Kidney capillary endothelial cell (primary cell): ENCODE data around the gene BRF1.
"Not testable (repeated sequence)": the region's sequence is repeated elsewhere in the genome, so short reads cannot be mapped to it uniquely, and the experiment has no call there.

ENCODE experiments used
- DNase-seq: peaks from one replicate; pipeline ENCODE4 v3.0.0-alpha.2; 2018; ENCODE audit warnings: low spot score

BRF1 gene, protein sequence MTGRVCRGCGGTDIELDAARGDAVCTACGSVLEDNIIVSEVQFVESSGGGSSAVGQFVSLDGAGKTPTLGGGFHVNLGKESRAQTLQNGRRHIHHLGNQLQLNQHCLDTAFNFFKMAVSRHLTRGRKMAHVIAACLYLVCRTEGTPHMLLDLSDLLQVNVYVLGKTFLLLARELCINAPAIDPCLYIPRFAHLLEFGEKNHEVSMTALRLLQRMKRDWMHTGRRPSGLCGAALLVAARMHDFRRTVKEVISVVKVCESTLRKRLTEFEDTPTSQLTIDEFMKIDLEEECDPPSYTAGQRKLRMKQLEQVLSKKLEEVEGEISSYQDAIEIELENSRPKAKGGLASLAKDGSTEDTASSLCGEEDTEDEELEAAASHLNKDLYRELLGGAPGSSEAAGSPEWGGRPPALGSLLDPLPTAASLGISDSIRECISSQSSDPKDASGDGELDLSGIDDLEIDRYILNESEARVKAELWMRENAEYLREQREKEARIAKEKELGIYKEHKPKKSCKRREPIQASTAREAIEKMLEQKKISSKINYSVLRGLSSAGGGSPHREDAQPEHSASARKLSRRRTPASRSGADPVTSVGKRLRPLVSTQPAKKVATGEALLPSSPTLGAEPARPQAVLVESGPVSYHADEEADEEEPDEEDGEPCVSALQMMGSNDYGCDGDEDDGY

DNA sequence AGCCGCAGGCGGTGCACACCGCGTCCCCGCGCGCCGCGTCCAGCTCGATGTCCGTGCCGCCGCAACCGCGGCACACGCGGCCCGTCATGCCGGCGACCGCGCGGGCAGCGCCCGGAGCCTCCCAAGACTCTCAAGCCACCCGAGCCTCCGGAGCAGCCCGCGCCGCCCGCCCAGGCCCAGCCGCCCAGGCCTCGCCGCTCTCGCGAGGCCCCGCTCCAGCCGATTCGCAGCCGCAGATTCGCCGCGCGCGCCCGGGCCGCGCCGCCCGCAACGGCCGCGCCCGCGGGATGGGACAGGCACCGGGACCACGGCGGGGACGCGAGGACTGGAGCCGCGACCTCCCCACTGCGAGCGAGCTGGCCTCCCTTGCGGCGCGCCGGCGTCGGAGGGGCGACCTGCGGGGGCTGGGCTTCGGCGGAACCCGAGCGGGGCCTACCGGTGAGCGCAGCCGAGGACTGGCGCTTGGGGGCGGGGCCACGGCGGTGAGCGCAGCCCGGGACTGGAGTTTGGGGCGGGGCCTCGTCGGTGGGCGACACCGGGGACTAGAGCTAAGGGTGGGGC, at the start of gene BRF1:
BRF1 (minus strand) TSS at position 460 of the 561 bp plus-strand sequence; CDS start at position 88, 372 bp downstream.
- peak; percentile 88 for DNase-seq

DNA sequence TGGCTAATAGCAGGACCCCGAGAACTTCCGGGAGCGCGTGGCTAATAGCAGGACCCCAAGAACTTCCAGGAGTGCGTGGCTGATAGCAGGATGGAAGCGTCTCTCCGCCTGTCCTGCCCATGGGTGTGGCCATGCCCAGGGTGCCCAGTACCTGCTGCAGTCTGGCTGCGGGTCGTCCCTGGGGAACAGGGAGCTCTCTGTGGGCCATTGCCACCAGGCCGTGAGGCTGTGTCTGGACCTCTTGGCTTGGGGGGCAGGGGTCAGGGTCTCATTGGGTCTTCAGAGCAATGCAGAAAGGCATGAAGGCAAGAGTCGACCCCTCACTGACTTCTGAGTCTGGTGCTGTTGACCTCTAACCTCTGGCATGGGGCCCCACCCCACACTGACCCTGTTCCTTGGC, 49.2 kb upstream of the BRF1 start:
- DNase-seq: no peak

DNA sequence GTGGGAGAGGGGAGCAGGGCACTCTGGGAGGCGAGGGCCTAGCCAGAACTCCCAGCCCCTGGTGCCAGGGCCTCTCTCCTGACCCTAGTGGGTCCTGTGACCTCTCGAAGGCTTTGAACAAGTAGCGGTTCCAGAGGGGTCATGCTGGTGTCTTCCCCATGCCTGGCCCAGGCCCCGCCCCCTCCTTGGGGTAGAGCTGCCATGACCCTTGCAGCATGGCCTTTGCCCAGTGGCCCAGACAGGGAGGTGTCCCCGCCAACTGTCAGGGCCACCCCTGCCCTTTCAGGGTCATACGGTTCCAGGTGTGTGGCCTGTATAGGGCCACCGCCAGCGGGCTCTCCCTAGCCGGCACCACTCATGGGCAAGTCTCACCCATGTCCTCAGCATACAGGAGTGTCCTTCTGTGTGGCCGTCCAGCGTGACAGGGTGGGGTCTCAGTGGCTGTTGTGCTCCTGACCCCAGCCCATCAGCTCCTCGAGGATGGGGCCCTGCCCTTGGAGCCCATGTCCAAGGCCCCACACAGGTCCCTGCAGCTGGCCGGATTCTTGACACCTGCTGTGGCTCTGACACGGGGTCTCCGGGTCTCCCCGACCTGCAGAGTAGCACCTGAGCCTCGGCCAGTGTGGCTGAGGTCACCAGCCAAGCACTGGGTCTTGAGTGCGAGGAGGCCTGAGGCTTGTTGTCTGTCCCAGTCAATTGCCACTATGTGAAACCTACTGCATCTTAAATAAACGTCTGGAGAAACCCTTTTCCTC, 48.3 kb upstream of the BRF1 start:
- DNase-seq: no peak

DNA sequence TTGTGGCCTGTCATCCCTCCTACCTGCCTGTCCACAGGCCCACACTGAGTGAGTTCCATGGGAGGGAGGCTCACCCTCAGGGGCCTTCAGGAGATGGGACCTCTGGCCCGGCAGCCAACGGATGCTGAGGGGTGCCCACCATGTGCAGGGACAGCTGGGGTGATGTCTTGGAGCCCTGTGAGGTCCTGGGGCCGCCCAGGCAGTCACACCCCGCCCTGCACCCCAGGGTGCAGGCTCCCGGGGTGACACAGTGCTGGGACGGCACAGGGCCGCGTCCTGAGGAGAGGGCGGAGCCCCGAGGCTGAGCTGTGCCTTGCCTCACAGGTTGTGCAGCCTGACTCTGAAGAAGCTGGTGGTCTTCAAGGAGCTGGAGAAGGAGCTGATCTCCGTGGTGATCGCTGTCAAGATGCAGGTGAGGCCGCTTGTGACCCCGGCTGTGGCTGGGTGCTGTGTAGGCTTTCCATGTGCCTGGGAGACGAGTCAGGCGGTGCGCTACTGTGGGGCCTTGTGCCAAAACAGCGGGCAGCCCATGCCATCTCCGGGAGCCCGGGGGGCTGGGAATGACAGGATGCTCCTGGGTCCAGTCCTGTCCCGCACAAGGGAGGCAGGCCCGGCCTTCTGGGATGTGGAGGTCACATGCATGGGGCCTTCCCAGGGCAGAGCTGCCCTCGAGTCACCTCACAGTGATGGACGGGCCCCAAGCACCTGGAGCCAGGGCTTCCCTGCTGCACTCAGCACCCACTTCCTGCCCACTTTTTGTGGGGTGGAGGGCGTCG, 47.6 kb upstream of the BRF1 start:
- DNase-seq: no peak

DNA sequence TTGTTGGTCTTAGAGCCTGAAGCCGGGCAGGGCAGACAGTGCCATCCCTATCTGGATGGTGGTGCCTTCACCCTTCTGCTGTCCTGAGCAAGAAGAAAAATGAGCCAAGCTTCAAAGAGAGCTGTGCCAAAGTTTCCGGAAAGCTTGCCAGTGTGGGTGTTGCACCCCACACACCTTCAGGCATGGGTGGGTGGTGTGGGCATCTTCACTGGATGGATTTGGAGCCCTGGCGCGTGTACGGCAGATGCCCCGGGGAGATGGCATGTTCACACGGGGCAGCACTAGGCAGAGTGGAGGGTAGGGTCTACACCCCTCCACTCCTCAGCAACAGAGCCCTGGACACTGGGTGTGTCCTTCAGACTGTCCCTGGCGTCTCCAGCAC, 46.8 kb upstream of the BRF1 start:
- no peak for DNase-seq

DNA sequence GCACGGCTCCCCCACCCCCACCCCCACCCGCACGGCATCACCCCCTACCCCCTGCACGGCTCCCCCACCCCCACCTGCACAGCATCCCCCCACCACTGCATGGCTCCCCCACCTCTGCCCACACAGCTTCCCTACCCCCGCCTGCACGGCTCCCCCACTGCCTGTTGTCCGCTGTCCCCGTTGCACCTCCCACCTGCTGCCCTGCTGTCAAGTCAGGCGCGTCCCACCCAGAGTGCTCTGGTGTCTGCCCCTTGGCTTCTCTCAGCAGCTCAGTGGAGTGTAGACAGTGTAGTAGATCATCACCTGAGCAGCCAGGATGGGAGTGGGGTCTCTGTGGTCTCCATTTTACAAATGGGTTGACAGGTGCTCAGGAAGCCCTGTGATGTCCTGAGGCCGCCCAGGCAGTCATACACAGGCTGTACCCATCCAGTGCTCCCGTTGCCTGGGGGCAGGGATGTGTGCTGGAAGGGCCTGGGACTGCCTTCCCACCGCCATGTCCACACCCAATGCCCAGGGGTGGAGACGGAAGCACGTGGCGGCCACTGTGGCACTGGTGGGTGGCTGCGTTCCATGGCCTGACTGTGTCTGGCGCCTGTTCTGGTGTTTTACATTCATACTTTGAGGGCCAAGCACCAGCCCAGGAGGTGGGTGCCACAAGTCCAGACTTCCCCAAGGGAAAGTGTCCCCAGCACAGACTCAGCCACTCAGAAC, 46.2 kb upstream of the BRF1 start:
- no peak for DNase-seq

DNA sequence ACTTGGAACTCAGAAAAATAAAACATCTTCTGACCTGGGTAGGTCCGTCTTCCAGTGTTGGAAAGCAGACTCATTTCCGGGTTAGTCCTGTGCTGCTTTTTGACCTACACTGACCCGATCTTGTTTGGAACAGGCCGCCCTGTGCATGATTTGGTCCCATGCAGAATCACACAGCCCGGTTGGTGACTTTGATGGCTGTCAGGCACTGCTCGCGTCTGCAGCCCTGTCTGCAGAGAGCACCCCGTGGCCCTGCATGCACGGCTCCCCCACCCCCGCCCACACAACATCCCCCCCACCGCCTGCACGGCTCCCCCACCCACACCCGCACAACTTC, 45.4 kb upstream of the BRF1 start:
- DNase-seq: no peak

DNA sequence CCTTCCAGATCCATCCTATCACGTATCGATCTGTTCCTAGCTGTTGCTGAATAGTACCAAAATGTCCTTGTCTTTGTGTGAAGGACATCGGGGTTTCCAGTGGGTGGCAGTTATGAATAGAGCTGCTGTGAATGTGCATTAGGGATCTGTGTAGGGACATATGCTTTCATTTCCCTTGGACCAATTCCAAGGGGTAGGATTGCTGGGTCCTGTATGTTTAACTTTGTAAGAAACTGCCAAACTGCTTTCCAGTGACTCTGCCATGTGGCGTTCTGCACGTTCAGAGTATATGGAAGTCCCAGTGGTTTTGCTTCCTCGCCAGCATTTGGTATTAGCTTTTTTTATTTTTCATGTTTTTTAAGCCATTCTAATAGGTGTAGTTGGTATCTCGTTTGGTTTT, 42.4 kb upstream of the BRF1 start:
- DNase-seq: no peak

DNA sequence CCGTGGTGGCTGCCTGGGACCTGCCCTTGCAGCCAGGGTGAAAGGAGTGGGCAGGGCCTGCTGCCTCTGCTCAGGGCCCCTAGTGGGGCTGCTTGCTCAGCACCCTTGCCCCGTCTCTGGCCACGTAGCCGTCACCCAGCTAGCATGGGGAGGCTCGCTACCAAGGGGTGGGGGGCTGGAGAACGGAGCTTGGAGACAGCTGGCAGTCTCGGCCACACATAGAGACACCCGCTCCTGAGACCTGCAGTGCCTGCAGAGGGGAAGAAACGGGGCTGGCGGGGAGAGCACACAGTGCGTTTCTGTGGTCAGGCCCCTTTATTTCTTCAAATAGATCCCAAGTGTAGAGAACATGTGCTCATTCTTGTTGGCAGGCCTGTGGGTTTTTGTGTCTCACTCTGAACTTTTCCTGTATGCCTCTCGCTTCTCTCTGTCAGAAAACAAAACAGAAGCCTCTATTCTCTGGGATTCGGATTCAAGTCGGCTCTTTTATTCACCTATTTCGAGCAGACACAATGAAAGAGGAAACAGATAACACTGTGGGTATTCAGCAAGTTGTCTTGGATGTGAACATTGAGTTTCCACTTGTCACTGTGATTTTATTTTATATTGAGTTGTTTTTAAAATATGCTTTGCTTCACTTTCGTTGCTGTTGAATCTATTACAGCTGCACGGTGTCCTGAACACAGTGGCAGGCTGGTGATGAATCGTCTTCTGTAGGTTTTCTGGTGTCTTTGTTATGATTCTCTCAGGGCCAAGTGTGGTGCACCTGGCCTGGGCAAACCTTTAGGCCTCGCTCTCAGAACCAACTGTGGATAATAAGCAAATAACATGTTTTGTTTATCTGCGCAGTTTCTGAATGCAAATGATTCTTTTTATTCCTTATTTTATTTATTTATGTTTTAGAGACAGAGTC, 40.3 kb upstream of the BRF1 start:
- no peak for DNase-seq

DNA sequence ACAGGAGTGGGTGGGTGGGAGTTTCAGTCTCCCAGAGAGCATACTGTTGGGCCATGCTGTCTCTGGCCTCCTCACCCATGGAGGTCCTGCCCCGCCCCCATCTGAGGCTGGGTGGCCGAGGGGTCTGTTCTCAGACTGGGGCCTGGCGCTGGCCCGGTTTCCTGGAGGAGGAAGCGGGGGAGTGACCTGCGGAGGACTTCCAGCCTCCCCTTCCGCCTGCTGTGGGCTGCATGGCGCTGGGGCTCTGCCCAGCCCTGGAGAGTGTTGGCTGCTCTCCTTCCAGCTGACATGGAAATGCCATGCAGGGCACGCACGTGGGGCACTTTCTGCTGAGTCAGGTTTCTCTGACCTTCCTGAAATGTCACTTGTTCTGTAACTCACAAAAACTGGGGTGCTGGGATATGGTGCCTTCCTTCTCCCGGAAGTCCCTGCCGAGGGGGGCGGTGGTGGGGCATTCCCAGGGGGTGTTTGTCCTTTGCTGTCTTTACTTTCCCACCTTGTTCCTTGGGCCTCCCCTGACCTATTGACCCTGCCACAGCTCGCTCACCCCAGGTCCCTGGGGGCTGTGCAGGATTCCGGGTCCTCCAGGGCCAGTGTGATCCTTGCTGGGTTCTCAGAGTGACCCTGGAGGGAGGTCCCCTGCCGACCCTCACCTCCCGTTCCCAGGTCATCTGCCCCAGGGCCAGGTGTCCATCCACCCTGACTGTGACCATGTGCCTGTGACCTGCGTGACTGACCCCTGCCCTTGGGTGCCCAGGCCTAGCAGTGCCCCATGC, 37.4 kb upstream of the BRF1 start:
- peak; percentile 51 for DNase-seq

DNA sequence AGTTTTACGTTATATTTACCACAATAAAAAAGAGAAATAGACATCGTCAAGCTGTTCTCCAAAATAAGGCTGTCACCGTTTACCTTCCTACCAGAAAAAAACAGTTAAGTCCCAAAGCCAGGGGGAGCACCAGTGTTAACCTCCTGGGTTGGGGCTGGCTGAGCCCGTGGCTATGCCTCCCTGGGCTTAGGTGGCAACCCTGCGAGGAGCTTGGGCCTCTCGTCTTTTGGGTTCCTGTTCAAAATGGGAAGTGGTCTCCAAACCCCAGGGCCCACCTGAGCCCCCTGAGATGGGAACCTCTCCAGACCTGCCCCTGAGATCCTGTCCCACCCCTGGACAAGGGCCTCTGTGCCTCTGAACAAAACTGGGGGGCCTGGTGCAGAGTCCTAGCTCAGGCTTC, 36.6 kb upstream of the BRF1 start:
- no peak for DNase-seq

DNA sequence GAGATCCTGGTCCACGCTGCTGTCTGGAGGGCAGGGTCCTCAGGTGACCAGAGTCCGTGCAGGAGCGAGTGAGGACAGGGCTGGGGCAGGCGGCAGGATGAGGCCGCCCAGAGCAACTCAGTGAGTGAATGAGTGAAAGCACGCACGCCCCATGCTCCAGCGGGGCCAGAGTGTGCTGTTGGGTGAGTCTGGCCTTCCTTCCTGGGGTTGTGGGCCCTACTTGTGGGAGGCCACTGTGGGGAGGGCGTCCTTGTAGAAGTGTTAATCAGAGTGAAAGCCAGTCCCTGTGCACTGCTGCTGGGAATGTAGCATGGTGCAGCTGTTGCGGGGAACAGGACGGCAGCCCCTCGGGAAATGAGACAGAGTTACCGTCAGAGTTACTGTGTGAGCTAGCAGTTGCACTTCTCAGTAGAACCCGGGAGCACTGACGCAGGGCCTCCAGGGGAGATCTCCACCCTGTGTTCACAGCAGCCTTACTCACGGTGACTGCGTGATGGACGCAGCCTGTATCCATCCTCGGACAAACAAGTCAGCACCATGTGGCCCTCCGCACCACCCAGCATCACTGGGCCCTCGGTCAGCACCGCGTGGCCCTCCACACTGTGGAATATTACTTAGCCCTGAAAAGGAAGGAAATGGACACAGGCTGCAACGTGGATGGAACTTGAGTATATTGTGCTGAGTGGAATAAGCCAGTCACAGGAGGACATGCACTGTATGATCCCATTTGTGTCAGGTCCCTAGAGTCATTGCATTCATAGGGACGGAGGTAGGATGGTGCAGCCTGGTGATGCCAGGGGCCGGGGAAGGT, 35.9 kb upstream of the BRF1 start:
- DNase-seq: no peak

DNA sequence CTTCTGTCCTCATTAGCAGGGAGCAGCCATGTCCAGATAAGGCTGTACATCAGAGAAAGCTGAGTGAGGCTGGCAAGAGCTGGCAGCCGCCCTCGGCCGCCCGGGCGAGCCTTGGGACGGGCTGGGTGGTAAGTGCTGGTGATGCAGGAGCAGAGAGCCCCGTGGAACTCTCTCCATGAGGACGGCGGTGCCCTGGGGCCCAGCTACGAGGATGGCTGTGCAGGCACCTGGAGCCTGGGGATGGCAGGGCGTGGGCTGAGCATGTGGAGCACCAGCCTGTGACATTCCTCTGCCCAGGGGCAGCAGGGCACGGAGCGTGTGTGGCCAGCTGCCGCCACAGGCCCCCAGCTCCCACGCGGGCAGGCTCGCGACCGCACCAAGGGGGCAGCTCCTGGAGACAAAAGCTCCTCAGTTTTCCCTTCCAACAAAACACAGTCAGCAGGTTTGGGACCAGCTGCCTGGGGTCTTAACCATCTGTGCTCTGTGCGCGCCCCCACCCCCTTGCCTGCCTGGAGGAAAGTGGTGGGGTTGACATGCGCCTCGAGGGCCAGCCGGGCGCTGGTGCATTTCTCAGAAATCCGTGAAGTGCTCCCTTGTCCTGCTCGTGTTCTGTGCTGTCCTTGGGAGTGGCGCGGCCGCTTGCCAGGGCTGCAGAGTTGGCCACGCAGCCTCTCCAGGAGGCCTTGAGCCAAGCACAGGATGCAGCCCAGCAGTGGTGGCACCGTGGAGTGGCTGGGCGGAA, 35.1 kb upstream of the BRF1 start:
- no peak for DNase-seq

DNA sequence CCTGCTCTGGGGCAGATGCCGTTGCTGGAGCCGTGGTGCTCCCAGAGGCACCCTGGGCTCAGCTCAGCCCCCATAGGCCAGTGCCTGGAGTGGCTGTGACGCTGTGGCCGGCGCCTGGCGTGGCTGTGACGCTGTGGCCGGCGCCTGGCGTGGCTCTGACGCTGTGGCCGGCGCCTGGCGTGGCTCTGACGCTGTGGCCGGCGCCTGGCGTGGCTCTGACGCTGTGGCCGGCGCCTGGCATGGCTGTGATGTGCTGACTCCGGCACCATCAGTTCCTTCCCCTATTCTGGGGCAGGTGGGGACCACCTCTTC, 34.4 kb upstream of the BRF1 start:
- DNase-seq: not testable (repeated sequence)

DNA sequence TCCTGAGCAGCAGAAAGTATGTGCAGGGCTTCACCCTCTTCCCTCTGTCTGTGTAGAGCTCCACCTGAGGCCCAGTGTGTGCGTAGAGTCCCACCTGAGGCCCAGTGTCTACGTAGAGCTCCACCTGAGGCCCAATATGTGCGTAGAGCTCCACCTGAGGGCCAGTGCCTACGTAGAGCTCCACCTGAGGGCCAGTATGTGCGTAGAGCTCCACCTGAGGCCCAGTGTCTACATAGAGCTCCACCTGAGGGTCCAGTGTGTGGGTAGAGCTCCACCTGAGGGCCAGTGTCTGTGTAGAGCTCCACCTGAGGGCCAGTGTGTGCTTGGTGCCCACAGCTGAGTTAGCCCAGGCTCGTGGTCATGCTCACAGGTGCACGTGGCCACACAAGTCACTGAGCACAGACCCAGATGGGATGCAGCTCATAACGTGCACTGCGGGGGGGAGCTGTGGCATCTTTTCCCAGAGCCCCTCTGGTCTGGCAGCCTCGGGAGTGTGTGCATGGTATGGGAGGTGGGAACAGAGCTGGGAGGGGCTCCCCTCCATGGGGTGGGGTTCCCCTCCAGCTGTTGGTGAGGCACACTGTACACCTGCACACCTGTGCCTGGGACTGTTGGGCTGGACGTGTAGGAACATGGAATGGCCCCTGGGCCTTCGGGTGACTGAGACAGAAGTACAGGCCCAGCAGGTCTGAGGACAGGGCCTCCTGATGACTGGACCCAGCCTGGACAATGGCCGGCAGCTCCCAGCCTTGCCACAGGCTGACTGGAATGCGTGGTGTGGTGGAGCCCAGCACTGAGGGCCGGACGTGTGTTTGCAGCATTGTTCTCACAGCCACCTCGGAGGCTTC, 33.8 kb upstream of the BRF1 start:
- no peak for DNase-seq

DNA sequence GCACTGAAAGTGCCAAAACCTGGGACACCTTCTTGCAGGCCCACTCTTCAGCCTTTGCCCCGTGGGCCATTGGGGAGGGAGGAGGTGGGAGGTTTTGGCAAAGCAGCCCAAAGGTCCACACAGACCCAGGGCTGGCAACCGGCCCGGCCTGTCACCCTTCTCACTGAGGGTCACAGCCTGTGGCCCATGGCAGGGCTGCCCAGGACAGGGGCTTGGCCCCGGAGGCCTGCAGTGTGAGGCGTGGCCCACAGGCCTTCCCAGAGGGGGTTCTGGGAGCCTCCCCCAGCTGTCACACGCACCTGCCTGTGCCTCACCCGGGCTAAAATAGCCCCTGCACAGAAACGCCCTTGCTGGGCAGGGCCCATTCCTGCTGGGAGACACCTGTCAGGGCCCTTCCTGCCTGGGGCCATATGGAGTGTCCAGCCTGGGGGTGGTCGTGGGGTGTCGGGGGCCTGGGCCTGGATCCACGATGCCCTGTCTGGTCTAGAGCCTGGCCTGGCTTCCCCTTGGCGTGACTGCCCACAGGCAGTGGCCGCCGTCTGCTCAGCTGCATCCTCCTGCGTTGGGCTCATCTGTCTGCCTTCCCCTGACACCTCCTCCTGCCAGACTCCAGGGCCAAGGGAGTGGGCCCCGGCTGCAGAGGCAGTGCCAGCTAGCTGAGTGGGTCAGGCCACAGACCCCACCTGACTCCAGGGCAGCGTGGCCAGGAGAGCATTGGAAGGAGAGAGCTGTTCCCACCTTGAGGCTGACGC, 33.0 kb upstream of the BRF1 start:
- DNase-seq: no peak
